ENCODE data around the gene TMCO4. TPM values are rescaled to one million over a fixed set of nuclear protein-coding genes. Genes with fewer than 3 reads are reported as not detected.

Gene TMCO4
- total and polyA plus RNA-seq, 11 donors: 6.3 to 14.3 (median 7.6) TPM

GRCh38 chr1:19647643-19648042, 152.1 kb downstream of the TMCO4 start:
- DNase-seq (no peak), ATAC-seq (peak in 1 of 4 donors; percentile 26)
- intact Hi-C loops (cut with DNase I): loop anchor here in 7 of 10 donors (5.0 to 10.0 kb wide), 9 partner anchors 50 to 255 kb away; partner anchors contain the start of gene CAPZB (in 4 of the 7)
- Histone ChIP-seq H3K4me3 (peak overlapping the region in 3 of 12 donors; percentile 17 to 94 (median 87)), H3K9me3 (no peaks in the 10 kb centered on the region), H3K27me3 (peaks cover 0 to 28% (median 0%) of the 10 kb centered on the region in 9 donors), H3K4me1 (peaks cover 12 to 87% (median 58%) of the 10 kb centered on the region in 12 donors), H3K27ac (peak overlapping the region in 11 of 12 donors; percentile 24 to 95 (median 71)), H3K36me3 (no peaks in the 10 kb centered on the region)
- TF ChIP-seq CTCF (IDR thresholded peaks at IDR 0.05): no peak
- no peak for TF ChIP-seq POLR2A (IDR thresholded peaks at IDR 0.05)
- WGBS, 4 donors: 48 to 61% (median 56%) methylated on average over 16 of the region's 16 CpGs

GRCh38 chr1:19646377-19647319, 153.1 kb downstream of the TMCO4 start:
- Histone ChIP-seq H3K27ac (peak overlapping the region in 11 of 12 donors; percentile 81 to 97 (median 92)), H3K9me3 (no peaks in the 10 kb centered on the region), H3K27me3 (peaks cover 0 to 29% (median 0%) of the 10 kb centered on the region in 9 donors), H3K4me3 (peak overlapping the region in 11 of 12 donors; percentile 60 to 98 (median 82)), H3K4me1 (peaks cover 12 to 77% (median 51%) of the 10 kb centered on the region in 12 donors), H3K36me3 (no peaks in the 10 kb centered on the region)
- no peak for TF ChIP-seq CTCF (IDR thresholded peaks at IDR 0.05)
- no peak for TF ChIP-seq POLR2A (IDR thresholded peaks at IDR 0.05)
- ATAC-seq (no peak), DNase-seq (no peak)
- 77 to 87% (median 81%) methylated on average over 8 to 9 of the region's 9 CpGs for WGBS, 4 donors
- intact Hi-C loops (cut with DNase I): loop anchor here in 7 of 10 donors (5.0 to 10.0 kb wide), 9 partner anchors 49 to 254 kb away; partner anchors contain the start of gene CAPZB (in 4 of the 7)

- H3K27ac ChIP-seq: peak overlapping the region; percentile 81 to 97 (median 92)
- intact Hi-C loops (cut with DNase I): loop anchor here in 8 of 10 donors (2.0 to 10.0 kb wide), 11 partner anchors 48 to 253 kb away; partner anchors contain the start of gene CAPZB (in 4 of the 8)
- peak overlapping the region; percentile 16 to 98 (median 81) for H3K4me3 ChIP-seq
- DNase-seq: no peak
- H3K4me1 ChIP-seq: peaks cover 12 to 69% (median 44%) of the 10 kb centered on the region in 12 donors
- ATAC-seq: no peak
- H3K9me3 ChIP-seq: no peaks in the 10 kb centered on the region
- no peaks in the 10 kb centered on the region for H3K36me3 ChIP-seq
- no peak for TF ChIP-seq POLR2A (IDR thresholded peaks at IDR 0.05)
- no peak for TF ChIP-seq CTCF (IDR thresholded peaks at IDR 0.05)
- H3K27me3 ChIP-seq: peaks cover 0 to 29% (median 0%) of the 10 kb centered on the region in 9 donors
- WGBS, 4 donors: 39 to 55% (median 49%) methylated on average over 24 to 30 of the region's 30 CpGs
Measured at GRCh38 chr1:19645411-19646251, 154.1 kb downstream of the TMCO4 start.
